HT1080 (cell line): ENCODE data around the gene IRS2. TPM values are rescaled to one million over a fixed set of nuclear protein-coding genes. Genes with fewer than 3 reads are reported as not detected.
"Not testable (repeated sequence)": the region's sequence is repeated elsewhere in the genome, so short reads cannot be mapped to it uniquely, and the experiment has no call there.

Source experiments
- DNase-seq: peaks from one replicate; pipeline ENCODE4 v3.0.0-alpha.2; 2015; ENCODE audit warnings: low read depth
- polyA plus RNA-seq, 2 experiments: library from polyadenylated mRNA; depleted of rRNA; stranded (reverse); fragments of >200 nt; gene quantifications; 2 replicates each; pipeline ENCODE4 v1.2.3, GENCODE V29; 2015
- total RNA-seq: library from RNA; depleted of rRNA; stranded (reverse); fragments of >200 nt; shearing (Covaris generic); gene quantifications from 2 replicates; pipeline ENCODE4 v1.2.3, GENCODE V29; 2014; rRNA removed

IRS2 gene, protein sequence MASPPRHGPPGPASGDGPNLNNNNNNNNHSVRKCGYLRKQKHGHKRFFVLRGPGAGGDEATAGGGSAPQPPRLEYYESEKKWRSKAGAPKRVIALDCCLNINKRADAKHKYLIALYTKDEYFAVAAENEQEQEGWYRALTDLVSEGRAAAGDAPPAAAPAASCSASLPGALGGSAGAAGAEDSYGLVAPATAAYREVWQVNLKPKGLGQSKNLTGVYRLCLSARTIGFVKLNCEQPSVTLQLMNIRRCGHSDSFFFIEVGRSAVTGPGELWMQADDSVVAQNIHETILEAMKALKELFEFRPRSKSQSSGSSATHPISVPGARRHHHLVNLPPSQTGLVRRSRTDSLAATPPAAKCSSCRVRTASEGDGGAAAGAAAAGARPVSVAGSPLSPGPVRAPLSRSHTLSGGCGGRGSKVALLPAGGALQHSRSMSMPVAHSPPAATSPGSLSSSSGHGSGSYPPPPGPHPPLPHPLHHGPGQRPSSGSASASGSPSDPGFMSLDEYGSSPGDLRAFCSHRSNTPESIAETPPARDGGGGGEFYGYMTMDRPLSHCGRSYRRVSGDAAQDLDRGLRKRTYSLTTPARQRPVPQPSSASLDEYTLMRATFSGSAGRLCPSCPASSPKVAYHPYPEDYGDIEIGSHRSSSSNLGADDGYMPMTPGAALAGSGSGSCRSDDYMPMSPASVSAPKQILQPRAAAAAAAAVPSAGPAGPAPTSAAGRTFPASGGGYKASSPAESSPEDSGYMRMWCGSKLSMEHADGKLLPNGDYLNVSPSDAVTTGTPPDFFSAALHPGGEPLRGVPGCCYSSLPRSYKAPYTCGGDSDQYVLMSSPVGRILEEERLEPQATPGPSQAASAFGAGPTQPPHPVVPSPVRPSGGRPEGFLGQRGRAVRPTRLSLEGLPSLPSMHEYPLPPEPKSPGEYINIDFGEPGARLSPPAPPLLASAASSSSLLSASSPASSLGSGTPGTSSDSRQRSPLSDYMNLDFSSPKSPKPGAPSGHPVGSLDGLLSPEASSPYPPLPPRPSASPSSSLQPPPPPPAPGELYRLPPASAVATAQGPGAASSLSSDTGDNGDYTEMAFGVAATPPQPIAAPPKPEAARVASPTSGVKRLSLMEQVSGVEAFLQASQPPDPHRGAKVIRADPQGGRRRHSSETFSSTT (N-terminal part only)
- total RNA-seq = 3.2 and 5.0 TPM in 2 replicates
- polyA plus RNA-seq (2015; cell fraction: cytosol; rRNA removed) = 5.7 and 6.7 TPM in 2 replicates
- 8.0 and 9.0 TPM in 2 replicates for polyA plus RNA-seq (2015; cell fraction: nucleus; rRNA removed)

DNA sequence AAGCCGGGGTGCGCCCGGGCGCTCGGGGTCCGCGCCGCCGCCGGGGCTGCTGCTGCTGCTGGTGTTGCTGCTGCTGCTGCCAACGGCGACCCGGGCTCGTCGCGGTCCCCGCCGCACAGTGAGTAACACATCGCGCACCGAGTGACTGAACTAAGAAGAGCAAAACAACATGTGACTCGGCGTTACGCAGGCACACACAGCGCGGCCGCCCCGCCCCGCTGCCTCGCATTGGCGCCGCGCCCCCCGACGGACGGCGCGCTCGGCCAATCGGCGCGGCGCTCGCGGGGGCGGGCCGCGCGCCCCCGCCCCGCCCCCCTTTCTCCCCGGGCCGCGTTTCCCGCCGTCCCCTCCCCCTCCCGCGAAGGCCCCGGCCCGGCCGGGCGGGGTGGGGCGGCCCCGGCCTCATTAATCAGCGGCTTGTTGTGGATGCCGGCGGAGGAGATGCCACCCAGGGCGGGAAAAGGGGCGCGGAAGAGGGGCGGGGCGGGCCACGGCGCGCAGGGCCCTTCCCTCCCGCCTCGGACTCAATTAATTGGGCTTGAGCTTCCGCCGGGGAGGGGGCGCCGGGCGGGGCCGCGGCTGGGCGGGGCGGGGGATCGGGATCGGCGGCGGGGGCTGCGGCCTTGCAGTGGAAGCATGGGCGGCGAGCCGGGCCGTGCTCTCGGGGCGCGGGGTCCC lies at the start of gene IRS2:
Gene IRS2, minus strand, starts transcription at position 127 of the 678 bp plus-strand sequence. CDS start 530 bp downstream, outside the sequence.
- DNase-seq = peak; percentile 87

DNA sequence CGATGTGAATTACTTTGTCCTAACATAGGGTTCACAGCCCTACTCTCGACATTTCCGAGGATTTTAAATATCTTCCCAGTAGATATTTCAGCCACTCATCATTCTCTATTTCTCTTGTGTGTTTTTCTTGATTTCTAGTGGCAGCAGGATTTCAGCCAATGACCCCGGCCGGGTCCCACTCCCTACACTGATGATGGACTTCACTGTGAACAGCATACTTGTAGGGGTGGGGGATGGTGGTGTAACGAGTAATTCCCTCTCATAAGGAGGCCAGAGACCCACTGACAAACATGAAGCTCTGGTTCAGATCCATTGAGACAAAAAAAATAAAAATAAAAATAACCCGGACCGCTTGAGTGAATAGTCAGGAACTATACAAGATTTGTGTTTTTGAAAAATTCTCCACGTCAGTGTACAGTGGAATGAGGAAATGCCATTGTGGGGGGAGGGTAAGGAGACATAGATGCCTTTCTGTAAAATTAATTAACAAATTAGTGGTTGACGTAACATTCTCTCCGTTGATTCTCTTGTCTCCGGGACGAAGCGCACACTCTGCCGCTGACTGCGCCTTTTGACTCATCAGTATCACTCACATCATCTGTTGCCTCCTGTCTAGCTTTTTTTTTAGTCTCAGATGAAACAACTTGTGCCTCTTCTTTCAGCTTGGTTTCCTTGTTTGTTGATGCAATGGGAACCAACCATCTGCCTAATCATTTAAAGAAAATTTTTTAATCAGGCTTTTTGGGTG lies 48.8 kb upstream of the IRS2 start:
- no peak for DNase-seq

DNA sequence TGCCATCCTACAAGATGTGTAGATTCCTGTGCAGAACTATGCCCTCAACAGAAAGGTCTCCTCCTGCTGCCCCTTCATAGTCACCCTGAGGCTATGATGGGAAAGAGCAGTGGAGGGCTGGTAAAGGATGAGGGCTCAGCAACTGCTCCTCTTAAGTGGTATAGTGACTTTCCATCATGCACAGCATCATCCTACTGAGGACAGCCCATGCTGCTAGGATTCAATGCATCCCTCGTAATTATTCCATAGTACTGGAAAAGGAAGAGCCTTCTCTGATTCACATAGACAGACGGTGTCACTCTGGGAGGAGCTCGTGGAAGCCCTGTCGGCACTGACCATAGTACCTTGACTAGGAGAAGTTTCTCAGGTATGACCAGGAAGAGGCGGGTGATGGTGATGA lies 47.6 kb upstream of the IRS2 start:
- no peak for DNase-seq

DNA sequence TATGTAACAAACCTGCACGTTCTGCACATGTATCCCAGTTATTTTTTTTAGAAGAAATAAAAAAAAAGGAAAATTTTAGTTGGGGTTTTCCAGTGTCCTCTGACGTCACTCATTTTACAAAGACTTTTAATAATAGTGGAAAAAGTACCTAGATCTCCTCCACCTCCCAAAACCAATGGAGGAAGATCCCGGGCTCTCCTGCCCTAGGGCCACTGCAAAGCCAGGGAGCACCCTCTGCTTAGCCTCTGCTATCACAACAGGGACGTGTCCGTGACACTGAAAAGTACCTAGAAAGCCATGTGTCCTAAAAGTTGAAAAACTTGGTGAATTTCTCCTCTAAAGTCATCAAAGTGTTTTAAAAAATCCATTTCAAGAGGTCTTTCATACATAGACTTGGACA lies 46.7 kb upstream of the IRS2 start:
- no peak for DNase-seq

DNA sequence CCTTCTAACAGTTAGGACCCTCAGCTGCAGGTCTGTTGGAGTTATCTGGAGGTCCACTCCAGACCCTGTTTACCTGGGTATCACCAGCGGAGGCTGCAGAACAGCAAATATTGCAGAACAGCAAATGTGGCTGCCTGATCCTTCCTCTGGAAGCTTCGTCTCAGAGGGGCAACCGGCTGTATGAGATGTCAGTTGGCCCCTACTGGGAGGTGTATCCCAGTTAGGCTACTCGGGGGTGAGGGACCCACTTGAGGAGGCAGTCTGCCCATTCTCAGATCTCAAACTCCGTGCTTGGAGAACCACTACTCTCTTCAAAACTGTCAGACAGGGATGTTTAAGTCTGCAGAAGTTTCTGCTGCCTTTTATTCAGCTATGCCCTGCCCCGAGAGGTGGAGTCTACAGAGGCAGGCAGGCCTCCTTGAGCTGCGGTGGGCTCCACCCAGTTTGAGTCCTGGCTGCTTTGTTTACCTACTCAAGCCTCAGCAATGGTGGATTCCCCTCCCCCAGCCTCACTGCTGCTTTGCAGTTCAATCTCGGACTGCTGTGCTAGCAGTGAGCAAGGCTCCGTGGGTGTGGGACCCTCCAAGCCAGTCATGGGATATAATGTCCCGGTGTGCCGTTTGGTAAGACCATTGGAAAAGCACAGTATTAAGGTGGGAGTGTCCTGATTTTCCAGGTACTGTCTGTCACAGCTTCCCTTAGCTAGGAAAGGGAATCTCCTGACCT lies 42.4 kb upstream of the IRS2 start:
- not testable (repeated sequence) for DNase-seq

DNA sequence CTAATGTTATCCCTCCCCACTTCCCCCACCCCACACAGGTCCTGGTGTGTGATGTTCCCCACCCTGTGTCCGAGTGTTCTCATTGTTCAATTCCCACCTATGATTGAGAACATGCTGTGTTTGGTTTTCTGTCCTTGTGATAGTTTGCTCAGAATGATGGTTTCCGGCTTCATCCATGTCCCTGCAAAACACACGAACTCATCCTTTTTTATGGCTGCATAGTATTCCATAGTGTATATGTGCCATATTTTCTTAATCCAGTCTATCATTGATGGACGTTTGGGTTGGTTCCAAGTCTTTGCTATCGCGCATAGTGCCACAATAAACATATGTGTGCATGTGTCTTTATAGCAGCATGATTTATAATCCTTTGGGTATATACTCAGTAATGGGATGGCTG lies 36.8 kb upstream of the IRS2 start:
- DNase-seq = not testable (repeated sequence)

DNA sequence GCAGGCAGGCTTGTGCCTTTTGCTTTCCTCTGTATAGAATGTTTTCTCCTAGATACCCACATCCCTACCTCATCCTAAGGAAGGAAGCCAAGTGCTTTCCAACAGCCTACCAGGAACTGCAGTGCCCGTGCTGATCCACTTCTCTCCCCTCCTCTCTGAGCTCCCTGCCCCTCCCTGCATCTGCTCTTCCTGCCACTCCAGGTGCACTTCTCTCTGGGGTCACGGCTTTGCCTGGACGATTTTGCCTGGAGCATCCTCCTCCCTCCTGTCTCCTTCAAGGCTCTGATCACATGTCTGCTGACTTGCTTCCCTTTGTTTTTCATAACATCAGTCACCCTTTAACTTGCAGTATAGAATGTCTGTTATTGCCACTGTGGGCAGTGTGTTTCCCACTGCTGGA lies 34.7 kb upstream of the IRS2 start:
- no peak for DNase-seq

DNA sequence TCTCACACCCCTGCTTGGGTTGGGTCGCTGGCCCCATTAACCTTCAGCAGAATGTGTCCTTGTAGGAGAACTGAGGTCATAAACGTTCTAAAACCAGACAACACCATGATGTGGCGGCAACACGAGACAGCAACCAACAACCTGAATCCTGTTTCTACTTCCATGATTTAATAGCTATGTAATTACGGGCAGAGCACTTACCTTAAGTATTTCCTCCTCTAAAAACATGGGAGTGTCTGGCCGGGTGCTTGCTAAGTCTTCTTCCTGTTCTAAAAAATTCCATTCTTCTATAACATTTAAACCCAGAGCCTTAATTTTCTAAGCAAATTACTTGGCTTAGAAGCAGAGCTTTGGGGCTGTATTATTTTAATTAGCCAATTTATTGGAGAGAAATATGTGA lies 33.5 kb upstream of the IRS2 start:
- DNase-seq = no peak

DNA sequence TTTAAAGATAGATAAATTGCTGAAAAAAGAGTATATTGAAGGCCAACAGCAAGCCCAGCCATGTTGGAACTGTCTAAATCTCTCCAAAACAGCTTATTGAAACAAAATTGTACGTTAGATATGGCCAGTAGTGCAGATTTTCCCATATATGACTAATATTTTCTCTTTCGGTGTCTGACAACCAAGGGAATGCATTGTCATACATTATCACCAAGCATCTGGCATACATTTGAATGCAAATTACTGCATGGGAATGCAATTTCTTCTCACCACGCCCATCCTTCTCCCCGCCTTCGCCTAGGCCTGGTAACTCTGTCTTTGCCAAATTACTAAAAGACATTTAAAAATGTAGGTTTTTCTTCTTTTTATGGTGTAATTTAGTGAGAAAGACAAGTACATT lies 32.5 kb upstream of the IRS2 start:
- DNase-seq = no peak

DNA sequence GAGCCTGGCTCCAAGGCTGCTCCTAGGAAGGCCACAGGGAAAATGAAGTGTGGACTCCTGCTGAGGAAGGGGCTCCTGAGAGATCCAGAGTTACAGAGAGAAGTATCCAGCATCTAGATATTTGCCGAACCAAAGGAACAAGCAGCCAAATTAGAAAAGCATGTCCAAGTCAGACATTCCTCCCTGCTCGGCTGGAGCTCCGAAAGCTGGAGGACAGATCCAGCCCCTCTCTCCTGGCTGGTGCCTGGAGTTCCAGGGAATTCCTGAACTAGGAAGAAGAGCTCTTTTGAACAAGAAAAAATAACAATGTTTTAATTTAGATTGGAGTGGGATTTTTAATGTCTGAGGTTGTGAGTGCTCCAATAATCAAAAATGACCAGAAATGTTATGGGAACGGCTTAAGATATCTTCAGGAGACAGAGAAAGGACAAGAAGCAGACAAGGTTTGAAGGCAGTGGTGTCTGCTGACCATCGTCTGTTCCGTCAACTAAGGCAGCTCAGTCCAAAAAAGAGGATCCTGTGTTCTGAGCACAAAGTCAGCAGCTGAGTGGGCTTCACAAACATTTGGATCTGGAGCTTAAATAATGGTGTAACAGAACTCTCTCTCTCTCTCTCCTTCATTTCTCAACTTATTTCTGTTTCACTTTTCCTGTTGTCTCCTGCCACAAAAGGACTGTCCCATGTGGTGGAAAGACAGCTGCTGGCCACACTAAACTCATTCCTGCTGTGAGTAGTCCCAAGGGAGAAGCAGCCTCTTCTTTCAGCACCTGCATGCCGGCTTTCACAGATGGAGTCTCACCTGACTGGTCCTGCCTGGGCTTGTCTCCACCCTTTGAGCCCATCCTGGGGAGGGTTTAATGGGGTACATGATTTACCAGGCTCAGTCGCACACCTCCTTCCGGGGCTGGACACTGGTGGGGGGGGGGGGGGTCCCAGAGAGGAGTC lies 31.5 kb upstream of the IRS2 start:
- DNase-seq = no peak

DNA sequence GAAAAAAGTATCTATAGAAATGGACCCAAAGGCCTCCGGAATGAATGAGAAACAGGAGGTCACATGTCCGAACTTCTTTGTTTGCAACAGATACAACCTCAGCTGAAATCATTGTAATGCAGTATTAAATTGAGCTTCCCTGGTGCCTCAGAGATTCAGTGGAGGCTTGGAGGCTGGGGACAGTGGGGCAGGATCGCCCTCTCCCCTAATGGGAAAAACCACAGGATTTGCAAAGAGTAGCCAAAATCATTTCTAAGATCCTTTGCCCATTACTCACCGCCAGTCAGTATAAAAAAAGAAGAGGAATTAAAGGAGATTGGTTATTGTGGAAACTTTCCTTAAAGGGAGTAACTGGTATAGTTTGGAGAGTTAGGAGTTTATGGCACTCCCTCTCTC lies 30.4 kb upstream of the IRS2 start:
- peak; percentile 67 for DNase-seq

DNA sequence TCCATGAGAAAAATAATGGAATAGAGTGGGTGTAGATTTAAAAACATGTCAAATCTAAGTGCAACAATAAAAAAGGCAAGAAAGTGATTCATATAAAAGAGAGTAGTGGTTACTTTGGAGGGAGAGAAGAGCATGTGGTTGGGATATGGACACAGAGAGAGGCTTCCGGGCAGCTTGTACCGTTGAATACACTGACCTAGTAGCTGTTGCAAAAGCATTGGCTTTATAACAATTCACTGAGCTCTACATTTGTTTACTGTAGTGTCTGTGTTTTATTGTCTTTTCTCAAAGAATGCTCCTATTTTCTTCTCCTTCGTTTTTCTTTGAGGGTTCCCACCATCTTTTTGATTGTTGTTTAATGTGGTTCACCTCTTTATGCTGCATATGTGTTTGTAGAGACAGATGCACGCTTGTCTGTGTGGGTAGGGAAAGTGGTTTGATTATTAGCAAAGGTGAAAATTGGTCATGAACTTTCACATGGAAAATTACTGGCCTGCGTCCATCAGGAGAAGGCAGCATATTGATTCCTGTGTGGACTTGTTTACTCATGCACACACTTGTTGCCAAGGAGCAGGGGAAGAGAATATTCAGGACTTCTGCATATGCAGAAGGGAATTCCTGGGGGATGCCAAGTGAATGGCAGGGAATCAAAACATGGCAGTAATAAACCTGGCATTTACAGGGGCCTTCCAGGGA lies 29.9 kb upstream of the IRS2 start:
- no peak for DNase-seq

DNA sequence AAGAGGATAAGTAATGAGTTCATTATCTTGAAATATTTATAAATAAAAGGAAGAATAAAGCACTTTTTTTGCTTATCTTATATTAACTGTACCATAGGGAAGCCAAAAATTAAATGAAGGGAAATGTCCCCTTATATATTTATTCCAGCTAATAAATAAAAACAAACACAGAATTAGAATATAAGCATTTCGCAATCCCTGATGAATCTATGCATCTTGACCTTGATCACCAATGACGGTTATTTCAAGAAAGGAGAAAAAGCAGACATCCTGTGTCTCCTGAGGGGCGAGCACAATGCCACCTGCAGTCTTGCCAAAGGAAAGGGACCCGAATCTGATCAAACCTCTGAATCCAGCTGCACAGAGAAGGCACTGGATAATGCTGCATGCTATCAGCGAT lies 29.3 kb upstream of the IRS2 start:
- DNase-seq = no peak

DNA sequence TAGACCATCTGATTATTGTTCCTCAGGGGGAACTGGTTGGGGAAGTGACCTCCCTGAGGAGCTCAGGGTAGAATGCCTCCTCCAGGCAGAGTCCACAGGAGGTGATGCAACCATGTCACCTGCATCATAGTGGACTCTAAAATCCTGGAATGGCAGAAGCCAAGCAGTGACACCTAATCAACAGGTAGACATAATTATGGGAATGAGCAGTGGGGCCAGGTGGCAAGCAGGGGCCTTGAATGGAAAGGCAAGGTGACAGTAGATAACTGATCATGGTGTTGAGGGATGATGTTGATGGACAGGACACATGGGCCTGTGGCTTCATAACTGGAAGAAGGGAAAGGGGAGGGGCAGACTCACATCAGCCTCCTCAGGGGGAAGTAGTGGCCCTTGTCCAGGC lies 27.3 kb upstream of the IRS2 start:
- DNase-seq = no peak

DNA sequence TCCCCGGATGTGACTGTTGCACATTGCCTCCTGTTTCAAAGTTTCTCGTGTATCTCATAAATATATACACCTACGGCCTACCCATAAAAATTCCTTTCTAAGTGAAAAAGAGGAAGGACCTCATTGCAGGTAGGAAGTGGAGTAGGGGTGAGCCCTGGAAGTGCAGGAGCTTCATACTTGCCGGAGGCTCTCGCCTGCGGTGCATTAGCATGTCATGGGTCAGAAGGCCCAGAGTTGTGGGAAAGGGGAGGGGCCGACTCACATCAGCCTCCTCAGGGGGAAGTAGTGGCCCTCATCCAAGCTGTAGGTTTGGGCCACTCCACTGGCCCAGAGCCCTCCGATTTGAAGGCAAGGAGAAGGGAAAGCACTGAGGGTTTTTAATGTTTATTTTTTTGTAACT lies 26.0 kb upstream of the IRS2 start:
- DNase-seq = no peak

DNA sequence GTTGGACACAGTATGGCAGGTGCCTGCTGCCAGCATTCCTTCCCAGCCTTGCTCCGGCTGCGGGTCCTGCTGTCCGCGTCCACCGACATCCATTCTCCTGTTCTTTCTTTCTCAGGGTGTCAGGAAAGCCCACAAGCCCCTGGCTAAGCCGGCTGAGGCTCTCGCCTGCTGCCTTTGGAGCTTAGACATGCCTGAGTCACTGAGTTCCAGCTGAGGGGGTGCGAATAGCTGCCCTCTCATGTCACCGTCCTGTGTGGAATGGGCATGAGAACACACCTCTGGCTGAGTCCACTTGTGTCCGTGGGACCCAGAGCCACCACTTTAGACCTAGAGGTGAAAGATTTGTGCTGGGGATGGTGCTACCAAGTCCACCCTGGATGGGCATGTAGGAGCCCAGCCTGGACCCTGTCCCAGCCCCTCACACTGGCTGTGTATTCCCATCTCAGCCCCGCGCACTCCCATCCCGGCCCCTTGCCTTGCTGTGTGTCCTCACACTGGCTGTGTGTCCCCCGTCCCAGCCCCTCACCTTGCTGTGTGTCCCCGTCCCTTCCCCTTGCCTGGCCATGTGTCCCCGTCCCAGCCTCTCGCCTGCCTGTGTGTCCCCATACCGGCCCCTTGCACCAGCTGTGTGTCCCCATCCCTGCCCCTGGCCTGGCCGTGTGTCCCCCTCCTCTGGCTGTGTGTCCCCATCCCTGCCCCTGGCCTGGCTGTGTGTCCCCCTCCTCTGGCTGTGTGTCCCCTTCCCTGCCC lies 24.6 kb upstream of the IRS2 start:
- DNase-seq = no peak
